GM12878 (cell line): ENCODE data around the gene SLFN5. TPM values are rescaled to one million over a fixed set of nuclear protein-coding genes. Genes with fewer than 3 reads are reported as not detected.

Experiments
- ATAC-seq: fragments of 200-7000 bp; cut with Tn5 transposase; 3 replicates; pipeline ENCODE4 v1.9.1; 2020; ENCODE audit warnings: mild to moderate bottlenecking, moderate library complexity
- BruUV-seq: library from RNA; stranded (reverse); fragments of 400-500 nt; replicated peaks from 2 replicates; lab custom pipeline; 2021; lab: Mats Ljungman, UMichigan
- CTCF ChIA-PET: fragments of 300-600 bp; sonication (Branson Sonifier 250); formaldehyde crosslinking; extraction: SDS; loops from one replicate; lab custom pipeline; 2021; ENCODE audit warnings: inconsistent platforms; lab: Yijun Ruan, JAX
- POLR2A ChIA-PET: fragments of 350-600 bp; formaldehyde crosslinking; extraction: SDS; loops from one replicate; lab custom pipeline; 2021; ENCODE audit warnings: inconsistent platforms; lab: Charles Lee
- RAD21 ChIA-PET: fragments of 300-600 bp; sonication (Branson Sonifier 250); formaldehyde crosslinking; loops from one replicate; lab custom pipeline; 2023; ENCODE audit warnings: antibody characterized with exemption; ENCODE audit not compliant: unreplicated experiment; lab: Charles Lee
- SMC1A ChIA-PET: fragments of 300-600 bp; sonication (Branson Sonifier 250); formaldehyde crosslinking; loops from one replicate; lab custom pipeline; 2023; ENCODE audit not compliant: unreplicated experiment, uncharacterized antibody; lab: Charles Lee
- DNase-seq: peaks from one replicate; pipeline ENCODE4 v3.0.0-alpha.2; 2011; ENCODE audit warnings: low read depth, low spot score
- FAIRE-seq: peaks from 3 replicates; lab custom pipeline; 2011; peaks lifted over from hg19 to GRCh38; lab: Jason Lieb, UNC
- H2AFZ ChIP-seq: 2 replicates; pipeline ENCODE4 v1.6.0; 2011; ENCODE audit warnings: low read depth, low read length, control low read depth; ENCODE audit not compliant: control insufficient read depth
- H3K27ac ChIP-seq: 2 replicates; pipeline ENCODE4 v1.5.1; 2011; ENCODE audit warnings: control low read depth; ENCODE audit not compliant: control insufficient read depth, insufficient read depth
- H3K27me3 ChIP-seq, 2 experiments: replicated peaks in 1 of 2; 2 replicates each; pipeline versions ENCODE4 v1.6.0 to v1.6.1; 2011; ENCODE audit warnings: low read length in 1 of 2; ENCODE audit not compliant: control insufficient read depth in 2 of 2, insufficient read depth in 2 of 2
- H3K36me3 ChIP-seq, 2 experiments: 2 replicates each; pipeline ENCODE4 v1.5.1; 2011; ENCODE audit warnings: low read length in 1 of 2; ENCODE audit not compliant: control insufficient read depth in 2 of 2, insufficient read depth in 2 of 2
- H3K4me1 ChIP-seq: 2 replicates; pipeline ENCODE4 v1.6.1; 2011; ENCODE audit warnings: mild to moderate bottlenecking, low read length, moderate library complexity, mixed read lengths; ENCODE audit not compliant: control insufficient read depth, insufficient read depth
- H3K4me2 ChIP-seq: 2 replicates; pipeline ENCODE4 v1.6.0; 2011; ENCODE audit warnings: control low read depth; ENCODE audit not compliant: control insufficient read depth, insufficient read depth
- H3K4me3 ChIP-seq: fragments of 200-600 bp; sonication (generic); 2 replicates; pipeline ENCODE4 v1.5.1; 2016
- H3K79me2 ChIP-seq: 2 replicates; pipeline ENCODE4 v1.6.0; 2011; ENCODE audit warnings: low read length; ENCODE audit not compliant: control insufficient read depth, insufficient read depth
- H3K9ac ChIP-seq: 2 replicates; pipeline ENCODE4 v1.8.0; 2011; ENCODE audit warnings: low read length, control low read depth, mixed read lengths; ENCODE audit not compliant: control insufficient read depth, insufficient read depth
- H3K9me3 ChIP-seq: replicated peaks from 3 replicates; pipeline ENCODE4 v1.5.1; 2011; ENCODE audit warnings: mild to moderate bottlenecking, low read length; ENCODE audit not compliant: control insufficient read depth, insufficient read depth
- H4K20me1 ChIP-seq: 2 replicates; pipeline ENCODE4 v1.6.0; 2011; ENCODE audit not compliant: control insufficient read depth, insufficient read depth
- BCLAF1 ChIP-seq: fragments of 450-650 bp; IDR thresholded peaks from 2 replicates; pipeline ENCODE4 v1.6.1; 2017; ENCODE audit warnings: antibody characterized with exemption, mild to moderate bottlenecking, moderate library complexity
- CEBPB ChIP-seq, 2 experiments: fragments of 150-350 bp in 1 of 2; IDR thresholded peaks; 2 replicates each; pipeline ENCODE4 v1.6.1; 2012 to 2014; ENCODE audit warnings: low read depth in 2 of 2, low read length in 2 of 2, borderline replicate concordance in 1 of 2, inconsistent platforms in 1 of 2
- CREB1 ChIP-seq: IDR thresholded peaks from 2 replicates; pipeline ENCODE4 v1.6.1; 2012; ENCODE audit warnings: low read depth, mild to moderate bottlenecking, inconsistent platforms
- EZH2 ChIP-seq: IDR thresholded peaks from 2 replicates; pipeline ENCODE4 v1.6.1; 2012; ENCODE audit warnings: low read depth, mild to moderate bottlenecking, control low read depth, inconsistent platforms, low read length, borderline replicate concordance; ENCODE audit not compliant: control insufficient read depth
- FOXK2 ChIP-seq: fragments of 450-650 bp; IDR thresholded peaks from 2 replicates; pipeline ENCODE4 v1.6.1; 2017; ENCODE audit warnings: mild to moderate bottlenecking, moderate library complexity
- HDGF ChIP-seq: fragments of 450-650 bp; IDR thresholded peaks from 2 replicates; pipeline ENCODE4 v1.6.1; 2016; ENCODE audit warnings: antibody characterized with exemption
- KDM1A ChIP-seq: fragments of 200-600 bp; sonication (generic); IDR thresholded peaks from 2 replicates; pipeline ENCODE4 v1.6.1; 2016; ENCODE audit warnings: borderline replicate concordance
- MEF2B ChIP-seq: fragments of 450-650 bp; IDR thresholded peaks from 2 replicates; pipeline ENCODE4 v1.6.1; 2018; ENCODE audit warnings: mild to moderate bottlenecking, moderate library complexity; ENCODE audit not compliant: partially characterized antibody, poor library complexity, severe bottlenecking
- NFXL1 ChIP-seq: fragments of 450-650 bp; IDR thresholded peaks from 2 replicates; pipeline ENCODE4 v1.6.1; 2017; ENCODE audit warnings: antibody characterized with exemption, mild to moderate bottlenecking, borderline replicate concordance
- POLR2AphosphoS2 ChIP-seq: IDR thresholded peaks from 2 replicates; pipeline ENCODE4 v1.6.1; 2011; ENCODE audit warnings: low read depth, mild to moderate bottlenecking, low read length, improper control_type of control experiment, moderate library complexity
- POLR2AphosphoS5 ChIP-seq: IDR thresholded peaks from 2 replicates; pipeline ENCODE4 v1.6.1; 2011; ENCODE audit warnings: mild to moderate bottlenecking, low read length, inconsistent platforms
- SPI1 ChIP-seq: IDR thresholded peaks from 2 replicates; pipeline ENCODE4 v1.6.1; 2011; ENCODE audit warnings: low read depth, mild to moderate bottlenecking, low read length, moderate library complexity, borderline replicate concordance; ENCODE audit not compliant: insufficient read depth
- TARDBP ChIP-seq: IDR thresholded peaks from 2 replicates; pipeline ENCODE4 v1.6.1; 2016; ENCODE audit warnings: borderline replicate concordance
- WGBS: methylation state at CpG from one replicate; pipeline ENCODE4 v1.1.6; 2016; ENCODE audit warnings: low lambda C conversion rate; ENCODE audit not compliant: insufficient replicate concordance, insufficient coverage; ENCODE audit errors: missing lambda C conversion rate; 5-methylcytosine and 5-hydroxymethylcytosine counted together
- in situ Hi-C: fragments of 300-500 bp; cut with MboI; formaldehyde crosslinking; loops from 9 replicates; pipeline ENCODE4 v1.14.3; 2018; ENCODE audit warnings: mixed read lengths
- intact Hi-C: fragments of 100-400 bp; cut with micrococcal nuclease; formaldehyde crosslinking; loops from one replicate; pipeline ENCODE4 v1.14.2; 2022; ENCODE audit not compliant: unreplicated experiment
- polyA plus RNA-seq, 11 experiments: library from polyadenylated mRNA; depleted of rRNA in 4 of 11; unstranded in 6 of 11; stranded (reverse) in 5 of 11; fragments of >200 nt; fragmentation: Nextera tagmentation in 4 of 11; fragmentation: Illumina TruSeq in 1 of 11; extraction: Ambion mirVana in 4 of 11; extraction: Trizol in 1 of 11; gene quantifications; 1 replicate in 1 of 11; 2 replicates in 10 of 11; pipeline versions ENCODE4 v1.2.1 to v1.2.3, GENCODE V29; 2011 to 2016; ENCODE audit warnings: inconsistent platforms in 2 of 11, missing spikeins in 2 of 11, low read depth in 1 of 11
- total RNA-seq, 4 experiments: library from RNA; depleted of rRNA in 3 of 4; stranded (reverse); fragments of >200 nt in 3 of 4; fragmentation: Illumina TruSeq in 1 of 4; extraction: Trizol in 1 of 4; gene quantifications; 2 replicates each; pipeline versions ENCODE4 v1.2.1 to v1.2.3, GENCODE V29; 2013 to 2021
- TF ChIP-seq, protein P1 (sequence below): fragments of 150-350 bp; IDR thresholded peaks from 2 replicates; pipeline ENCODE4 v1.6.1; 2016; ENCODE audit warnings: low read depth, low read length
- TF ChIP-seq, protein P2 (sequence below): fragments of 450-650 bp; IDR thresholded peaks from 2 replicates; pipeline ENCODE4 v1.6.1; 2017; ENCODE audit warnings: borderline replicate concordance

The SLFN5 gene
- total and polyA plus RNA-seq, 10 of the 15 experiments (the other 5 are each of a cell fraction or from before 2014, with no cell fraction given) = 0.19 to 2.1 (median 1.3) TPM

GRCh38 chr17:35212668-35213067 lies 30.2 kb upstream of the SLFN5 start (continued):
- TF ChIP-seq EZH2 (no peak), CEBPB (IDR thresholded peaks at IDR 0.05; ENCODE audit: borderline replicate concordance in 1 of 2, low read depth in 2 of 2, low read length in 2 of 2) (no peak)
- TF ChIP-seq, all 136 proteins: peak for 1

- H3K4me2 ChIP-seq = no peak overlapping the region
- no peak for FAIRE-seq
- no peaks in the 10 kb centered on the region for H3K4me1 ChIP-seq
- no peaks in the 10 kb centered on the region for H3K9me3 ChIP-seq
- H2AFZ ChIP-seq = no peak overlapping the region
- no peak overlapping the region for H3K4me3 ChIP-seq
- DNase-seq = no peak
- ChIA-PET POLR2A (no interaction called here), RAD21 (no interaction called here), CTCF (interaction anchor here (1.1 to 1.8 kb wide), 2 partner anchors 10 to 98 kb away, joined by 4 to 5 read pairs; no protein-coding TSS in a partner anchor), SMC1A (interaction anchor here (1.0 to 1.5 kb wide), 3 partner anchors 9 to 34 kb away, joined by 3 read pairs; no protein-coding TSS in a partner anchor)
- BruUV-seq = no TSS peak
- H3K9ac ChIP-seq = no peak overlapping the region
- no peaks in the 10 kb centered on the region for H3K36me3 ChIP-seq
- no peaks in the 10 kb centered on the region for H3K79me2 ChIP-seq
- no peaks in the 10 kb centered on the region; a peak in 1 of 4 replicates for H3K27me3 ChIP-seq
- ATAC-seq = no peak
- H4K20me1 ChIP-seq = no peaks in the 10 kb centered on the region
- in situ Hi-C loops (no loop called here), intact Hi-C loops (no loop called here)
- WGBS = 57% methylated on average over 5 of the region's 5 CpGs
- H3K27ac ChIP-seq = no peak overlapping the region
- TF ChIP-seq, protein P1, sequence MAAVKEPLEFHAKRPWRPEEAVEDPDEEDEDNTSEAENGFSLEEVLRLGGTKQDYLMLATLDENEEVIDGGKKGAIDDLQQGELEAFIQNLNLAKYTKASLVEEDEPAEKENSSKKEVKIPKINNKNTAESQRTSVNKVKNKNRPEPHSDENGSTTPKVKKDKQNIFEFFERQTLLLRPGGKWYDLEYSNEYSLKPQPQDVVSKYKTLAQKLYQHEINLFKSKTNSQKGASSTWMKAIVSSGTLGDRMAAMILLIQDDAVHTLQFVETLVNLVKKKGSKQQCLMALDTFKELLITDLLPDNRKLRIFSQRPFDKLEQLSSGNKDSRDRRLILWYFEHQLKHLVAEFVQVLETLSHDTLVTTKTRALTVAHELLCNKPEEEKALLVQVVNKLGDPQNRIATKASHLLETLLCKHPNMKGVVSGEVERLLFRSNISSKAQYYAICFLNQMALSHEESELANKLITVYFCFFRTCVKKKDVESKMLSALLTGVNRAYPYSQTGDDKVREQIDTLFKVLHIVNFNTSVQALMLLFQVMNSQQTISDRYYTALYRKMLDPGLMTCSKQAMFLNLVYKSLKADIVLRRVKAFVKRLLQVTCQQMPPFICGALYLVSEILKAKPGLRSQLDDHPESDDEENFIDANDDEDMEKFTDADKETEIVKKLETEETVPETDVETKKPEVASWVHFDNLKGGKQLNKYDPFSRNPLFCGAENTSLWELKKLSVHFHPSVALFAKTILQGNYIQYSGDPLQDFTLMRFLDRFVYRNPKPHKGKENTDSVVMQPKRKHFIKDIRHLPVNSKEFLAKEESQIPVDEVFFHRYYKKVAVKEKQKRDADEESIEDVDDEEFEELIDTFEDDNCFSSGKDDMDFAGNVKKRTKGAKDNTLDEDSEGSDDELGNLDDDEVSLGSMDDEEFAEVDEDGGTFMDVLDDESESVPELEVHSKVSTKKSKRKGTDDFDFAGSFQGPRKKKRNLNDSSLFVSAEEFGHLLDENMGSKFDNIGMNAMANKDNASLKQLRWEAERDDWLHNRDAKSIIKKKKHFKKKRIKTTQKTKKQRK = no peak
- TF ChIP-seq CREB1 (no peak), MEF2B (no peak), TARDBP (no peak), FOXK2 (no peak), SPI1 (no peak), KDM1A (no peak), POLR2AphosphoS2 (no peak), BCLAF1 (no peak), POLR2AphosphoS5 (no peak), HDGF (no peak), NFXL1 (no peak)
- TF ChIP-seq, protein P2, sequence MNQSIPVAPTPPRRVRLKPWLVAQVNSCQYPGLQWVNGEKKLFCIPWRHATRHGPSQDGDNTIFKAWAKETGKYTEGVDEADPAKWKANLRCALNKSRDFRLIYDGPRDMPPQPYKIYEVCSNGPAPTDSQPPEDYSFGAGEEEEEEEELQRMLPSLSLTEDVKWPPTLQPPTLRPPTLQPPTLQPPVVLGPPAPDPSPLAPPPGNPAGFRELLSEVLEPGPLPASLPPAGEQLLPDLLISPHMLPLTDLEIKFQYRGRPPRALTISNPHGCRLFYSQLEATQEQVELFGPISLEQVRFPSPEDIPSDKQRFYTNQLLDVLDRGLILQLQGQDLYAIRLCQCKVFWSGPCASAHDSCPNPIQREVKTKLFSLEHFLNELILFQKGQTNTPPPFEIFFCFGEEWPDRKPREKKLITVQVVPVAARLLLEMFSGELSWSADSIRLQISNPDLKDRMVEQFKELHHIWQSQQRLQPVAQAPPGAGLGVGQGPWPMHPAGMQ = no peak
Observed at GRCh38 chr17:35213412-35213940, 29.4 kb upstream of the SLFN5 start.
